OCI-M1 (cell line): ENCODE data around the gene GALK1.
"Not testable (repeated sequence)": the region's sequence is repeated elsewhere in the genome, so short reads cannot be mapped to it uniquely, and the experiment has no call there.

Experiments
- DNase-seq: peaks from one replicate; lab custom pipeline; 2025; lab: John Stamatoyannopoulos, UW

The GALK1 gene

GRCh38 chr17:75763613-75764416 is 1.2 kb downstream of the GALK1 start:
- no peak for DNase-seq

- DNase-seq: no peak
Observed at GRCh38 chr17:75763269-75763607, 1.8 kb downstream of the GALK1 start.

GRCh38 chr17:75762513-75763268 is 2.3 kb downstream of the GALK1 start:
- no peak for DNase-seq

- DNase-seq: not testable (repeated sequence)
Observed at GRCh38 chr17:75759978-75760640, 4.9 kb downstream of the GALK1 start.

GRCh38 chr17:75759457-75759856 is 5.5 kb downstream of the GALK1 start:
- no peak for DNase-seq

GRCh38 chr17:75758131-75758905 is 6.7 kb downstream of the GALK1 start:
- peak; percentile 13 for DNase-seq

GRCh38 chr17:75757086-75757681 is 7.8 kb downstream of the GALK1 start:
- DNase-seq: no peak

GRCh38 chr17:75756451-75757085 is 8.4 kb downstream of the GALK1 start:
- no peak for DNase-seq

GRCh38 chr17:75755990-75756389 is 9.0 kb downstream of the GALK1 start:
- DNase-seq: no peak

- no peak for DNase-seq
Observed at GRCh38 chr17:75755205-75755901, 9.6 kb downstream of the GALK1 start.

- DNase-seq: no peak
Observed at GRCh38 chr17:75754378-75755204, 10.4 kb downstream of the GALK1 start.

GRCh38 chr17:75753514-75754377 is 11.2 kb downstream of the GALK1 start:
- peak; percentile 84 for DNase-seq

GRCh38 chr17:75752802-75753513 is 12.0 kb downstream of the GALK1 start:
- peak; percentile 5 for DNase-seq

GRCh38 chr17:75752405-75752709 is 12.6 kb downstream of the GALK1 start:
- no peak for DNase-seq

GRCh38 chr17:75751676-75752404 is 13.2 kb downstream of the GALK1 start:
- DNase-seq: no peak

GRCh38 chr17:75750661-75751423 is 14.2 kb downstream of the GALK1 start:
- no peak for DNase-seq
